GM04503 (cell line): ENCODE data around the gene MYH13.

Experiments
- DNase-seq: peaks from one replicate; pipeline ENCODE4 v3.0.0-alpha.2; 2012; ENCODE audit warnings: low read depth

Gene MYH13

GRCh38 chr17:10251212-10251948 is 121.4 kb downstream of the MYH13 start:
- DNase-seq = no peak
